ENCODE results near the gene KCNN2.
"Not testable (repeated sequence)": the region's sequence is repeated elsewhere in the genome, so short reads cannot be mapped to it uniquely, and the experiment has no call there.

KCNN2 gene

GRCh38 chr5:114427204-114427603 is 65.3 kb downstream of the KCNN2 start:
- no peak for DNase-seq

- no peak for DNase-seq
Observed at GRCh38 chr5:114430532-114430931, 68.7 kb downstream of the KCNN2 start.

GRCh38 chr5:114432684-114433083 is 70.8 kb downstream of the KCNN2 start:
- not testable (repeated sequence) for DNase-seq

- no peak for DNase-seq
Observed at GRCh38 chr5:114434396-114435219, 72.7 kb downstream of the KCNN2 start.

- DNase-seq, result no peak
Observed at GRCh38 chr5:114435220-114435481, 73.3 kb downstream of the KCNN2 start.

- no peak for DNase-seq
Observed at GRCh38 chr5:114435885-114436299, 74.0 kb downstream of the KCNN2 start.

- no peak for DNase-seq
Observed at GRCh38 chr5:114437936-114438335, 76.1 kb downstream of the KCNN2 start.

- DNase-seq, result no peak
Observed at GRCh38 chr5:114438471-114438870, 76.6 kb downstream of the KCNN2 start.

- DNase-seq, result no peak
Observed at GRCh38 chr5:114447084-114447773, 85.4 kb downstream of the KCNN2 start.

- no peak for DNase-seq
Observed at GRCh38 chr5:114448481-114448880, 86.6 kb downstream of the KCNN2 start.

GRCh38 chr5:114449860-114450421 is 88.1 kb downstream of the KCNN2 start:
- DNase-seq, result peak; percentile 65

GRCh38 chr5:114450437-114450836 is 88.6 kb downstream of the KCNN2 start:
- DNase-seq, result no peak

GRCh38 chr5:114458726-114459125 is 96.9 kb downstream of the KCNN2 start:
- DNase-seq, result no peak

GRCh38 chr5:114467171-114467570 is 105.3 kb downstream of the KCNN2 start:
- no peak for DNase-seq

- DNase-seq, result peak; percentile 14
Observed at GRCh38 chr5:114467729-114468128, 105.9 kb downstream of the KCNN2 start.

GRCh38 chr5:114469372-114469771 is 107.5 kb downstream of the KCNN2 start:
- DNase-seq, result no peak

GRCh38 chr5:114471529-114471928 is 109.7 kb downstream of the KCNN2 start:
- no peak for DNase-seq

- DNase-seq, result no peak
Observed at GRCh38 chr5:114473541-114473940, 111.7 kb downstream of the KCNN2 start.

GRCh38 chr5:114477816-114478334 is 116.0 kb downstream of the KCNN2 start:
- DNase-seq, result no peak

GRCh38 chr5:114500756-114501155 is 138.9 kb downstream of the KCNN2 start:
- DNase-seq, result no peak

- DNase-seq, result no peak
Observed at GRCh38 chr5:114504560-114504959, 142.7 kb downstream of the KCNN2 start.

GRCh38 chr5:114524221-114524620 is 162.4 kb downstream of the KCNN2 start:
- no peak for DNase-seq

- DNase-seq, result no peak
Observed at GRCh38 chr5:114544561-114544960, 182.7 kb downstream of the KCNN2 start.

Data from RPMI8226 (cell line).